ENCODE results near the gene IZUMO4. TPM values are rescaled to one million over a fixed set of nuclear protein-coding genes. Genes with fewer than 3 reads are reported as not detected.
A peak's percentile ranks its signal among the peaks of the same experiment; 100 is the strongest.

Gene IZUMO4
- total and polyA plus RNA-seq, 9 donors, result 1.8 to 31.7 (median 10.7) TPM

DNA sequence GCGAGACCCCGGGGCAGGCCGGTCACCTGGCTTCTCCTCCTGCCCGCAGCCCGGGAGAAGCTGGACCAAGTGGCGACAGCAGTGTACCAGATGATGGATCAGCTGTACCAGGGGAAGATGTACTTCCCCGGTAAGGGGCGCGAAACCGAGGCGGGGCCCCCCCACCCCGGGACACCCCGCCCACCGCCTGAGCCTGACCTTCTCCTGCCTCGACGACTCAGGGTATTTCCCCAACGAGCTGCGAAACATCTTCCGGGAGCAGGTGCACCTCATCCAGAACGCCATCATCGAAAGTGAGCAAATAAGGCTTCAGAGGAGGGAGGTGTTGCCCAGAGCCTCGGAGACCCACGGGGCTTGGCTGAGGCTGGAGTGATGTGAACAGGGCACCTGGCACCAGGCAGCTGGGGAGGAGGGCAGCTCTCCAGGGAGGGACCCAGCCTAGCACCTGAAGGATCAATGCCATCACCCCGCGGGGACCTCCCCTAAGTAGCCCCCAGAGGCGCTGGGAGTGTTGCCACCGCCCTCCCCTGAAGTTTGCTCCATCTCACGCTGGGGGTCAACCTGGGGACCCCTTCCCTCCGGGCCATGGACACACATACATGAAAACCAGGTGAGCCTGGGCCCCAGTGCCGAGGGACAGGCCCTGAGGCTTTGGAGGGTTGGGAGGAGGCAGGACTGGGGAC lies 629 bp downstream of the IZUMO4 start:
- DNase-seq, result peak; percentile 47 to 70 (median 67)
- no peak for TF ChIP-seq POLR2A (IDR thresholded peaks at IDR 0.05)
- Histone ChIP-seq H3K27ac (peak overlapping the region; percentile 52 to 68), H3K4me3 (peak overlapping the region; percentile 37), H3K27me3 (no peaks in the 10 kb centered on the region), H3K36me3 (no peaks in the 10 kb centered on the region), H3K9me3 (no peaks in the 10 kb centered on the region), H3K4me1 (ENCODE audit: insufficient read depth) (peaks cover 19% of the 10 kb centered on the region)
- intact Hi-C loops (cut with DNase I), result loop anchor here in 1 of 4 donors (5.0 kb wide), 1 partner anchor 55 kb away; the partner anchor contains the start of gene AP3D1
- WGBS, 3 donors, result 16 to 24% (median 23%) methylated on average over 19 to 30 of the region's 30 CpGs

DNA sequence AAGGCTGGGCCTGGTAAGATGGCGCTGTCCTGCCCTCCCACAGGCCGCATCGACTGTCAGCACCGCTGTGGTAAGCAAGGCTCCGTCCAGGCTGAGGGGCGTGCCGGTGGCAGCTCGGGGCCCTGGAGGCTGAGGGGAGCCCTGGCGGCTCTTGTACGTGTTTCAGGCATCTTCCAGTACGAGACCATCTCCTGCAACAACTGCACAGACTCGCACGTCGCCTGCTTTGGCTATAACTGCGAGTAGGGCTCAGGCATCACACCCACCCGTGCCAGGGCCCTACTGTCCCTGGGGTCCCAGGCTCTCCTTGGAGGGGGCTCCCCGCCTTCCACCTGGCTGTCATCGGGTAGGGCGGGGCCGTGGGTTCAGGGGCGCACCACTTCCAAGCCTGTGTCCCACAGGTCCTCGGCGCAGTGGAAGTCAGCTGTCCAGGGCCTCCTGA lies 1.2 kb downstream of the IZUMO4 start:
- Histone ChIP-seq H3K9me3 (no peaks in the 10 kb centered on the region), H3K27me3 (no peaks in the 10 kb centered on the region), H3K4me3 (no peak overlapping the region), H3K4me1 (ENCODE audit: insufficient read depth) (peaks cover 19% of the 10 kb centered on the region), H3K27ac (no peak overlapping the region), H3K36me3 (no peaks in the 10 kb centered on the region)
- TF ChIP-seq EP300 (IDR thresholded peaks at IDR 0.05), result no peak
- WGBS, 3 donors, result 73 to 89% (median 79%) methylated on average over 23 of the region's 23 CpGs
- peak in 3 of 5 donors; percentile 39 to 59 (median 53) for DNase-seq
- intact Hi-C loops (cut with DNase I), result loop anchor here in 1 of 4 donors (5.0 kb wide), 1 partner anchor 54 kb away; the partner anchor contains the start of gene AP3D1

DNA sequence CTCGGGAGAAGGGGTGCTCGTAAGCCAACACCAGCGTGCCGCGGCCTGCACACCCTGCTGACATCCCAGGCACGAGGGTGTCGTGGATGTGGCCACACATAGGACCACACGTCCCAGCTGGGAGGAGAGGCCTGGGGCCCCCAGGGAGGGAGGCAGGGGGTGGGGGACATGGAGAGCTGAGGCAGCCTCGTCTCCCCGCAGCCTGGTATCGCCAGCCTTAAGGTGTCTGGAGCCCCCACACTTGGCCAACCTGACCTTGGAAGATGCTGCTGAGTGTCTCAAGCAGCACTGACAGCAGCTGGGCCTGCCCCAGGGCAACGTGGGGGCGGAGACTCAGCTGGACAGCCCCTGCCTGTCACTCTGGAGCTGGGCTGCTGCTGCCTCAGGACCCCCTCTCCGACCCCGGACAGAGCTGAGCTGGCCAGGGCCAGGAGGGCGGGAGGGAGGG lies 2.4 kb downstream of the IZUMO4 start:
- WGBS, 3 donors, result 55 to 66% (median 55%) methylated on average over 15 to 16 of the region's 16 CpGs
- no peak for DNase-seq
- TF ChIP-seq EP300 (IDR thresholded peaks at IDR 0.05), result no peak
- TF ChIP-seq POLR2A (IDR thresholded peaks at IDR 0.05), result no peak
- TF ChIP-seq, protein P1, sequence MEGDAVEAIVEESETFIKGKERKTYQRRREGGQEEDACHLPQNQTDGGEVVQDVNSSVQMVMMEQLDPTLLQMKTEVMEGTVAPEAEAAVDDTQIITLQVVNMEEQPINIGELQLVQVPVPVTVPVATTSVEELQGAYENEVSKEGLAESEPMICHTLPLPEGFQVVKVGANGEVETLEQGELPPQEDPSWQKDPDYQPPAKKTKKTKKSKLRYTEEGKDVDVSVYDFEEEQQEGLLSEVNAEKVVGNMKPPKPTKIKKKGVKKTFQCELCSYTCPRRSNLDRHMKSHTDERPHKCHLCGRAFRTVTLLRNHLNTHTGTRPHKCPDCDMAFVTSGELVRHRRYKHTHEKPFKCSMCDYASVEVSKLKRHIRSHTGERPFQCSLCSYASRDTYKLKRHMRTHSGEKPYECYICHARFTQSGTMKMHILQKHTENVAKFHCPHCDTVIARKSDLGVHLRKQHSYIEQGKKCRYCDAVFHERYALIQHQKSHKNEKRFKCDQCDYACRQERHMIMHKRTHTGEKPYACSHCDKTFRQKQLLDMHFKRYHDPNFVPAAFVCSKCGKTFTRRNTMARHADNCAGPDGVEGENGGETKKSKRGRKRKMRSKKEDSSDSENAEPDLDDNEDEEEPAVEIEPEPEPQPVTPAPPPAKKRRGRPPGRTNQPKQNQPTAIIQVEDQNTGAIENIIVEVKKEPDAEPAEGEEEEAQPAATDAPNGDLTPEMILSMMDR (IDR thresholded peaks at IDR 0.05), result no peak
- H3K4me1 ChIP-seq (ENCODE audit: insufficient read depth), result peaks cover 19% of the 10 kb centered on the region
- no peak overlapping the region for H3K4me3 ChIP-seq
- H3K9me3 ChIP-seq, result no peaks in the 10 kb centered on the region
- no peak overlapping the region for H3K27ac ChIP-seq
- no peaks in the 10 kb centered on the region for H3K27me3 ChIP-seq
- no peaks in the 10 kb centered on the region for H3K36me3 ChIP-seq
- intact Hi-C loops (cut with DNase I), result loop anchor here in 1 of 4 donors (5.0 kb wide), 1 partner anchor 53 kb away; the partner anchor contains the start of gene AP3D1

DNA sequence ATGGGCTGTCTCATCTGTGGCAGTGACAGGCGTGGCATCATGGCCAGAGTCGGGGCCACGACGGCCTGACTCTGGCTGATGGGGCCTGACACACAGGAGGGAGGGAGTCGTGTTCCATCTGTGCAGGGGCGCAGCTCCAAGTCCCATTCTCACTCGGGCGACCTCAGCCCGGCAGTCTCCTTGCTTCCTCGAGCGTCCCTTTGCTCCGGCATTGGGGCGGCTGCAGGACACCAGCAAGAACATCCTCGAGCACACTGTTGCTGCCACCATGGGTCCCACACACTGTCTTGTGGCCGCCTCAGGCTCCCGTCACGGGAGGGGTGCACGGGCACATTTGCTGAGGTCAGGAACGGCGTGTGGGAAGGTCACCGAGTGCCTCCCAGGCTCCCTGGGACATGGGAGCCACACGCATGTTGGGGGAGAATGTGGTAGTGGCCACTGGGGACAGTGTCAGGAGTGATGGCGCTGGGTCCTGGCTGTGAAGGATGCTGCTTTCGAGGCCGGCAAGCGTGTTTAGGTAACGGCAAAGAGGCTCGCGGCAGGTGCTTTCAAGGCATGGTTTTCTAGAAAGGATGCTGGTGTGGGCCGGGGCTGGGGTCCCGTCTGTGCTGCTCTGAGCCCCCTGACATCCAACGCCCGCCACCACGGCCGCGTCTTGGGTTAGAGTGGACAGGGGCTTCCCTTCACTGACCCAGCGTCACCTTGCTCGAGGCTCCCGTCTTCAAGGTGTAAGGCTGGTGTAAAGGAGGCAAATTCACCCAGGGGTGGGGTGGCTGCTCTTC lies 3.4 kb downstream of the IZUMO4 start:
- H3K9me3 ChIP-seq, result no peaks in the 10 kb centered on the region
- no peaks in the 10 kb centered on the region for H3K36me3 ChIP-seq
- TF ChIP-seq EP300 (IDR thresholded peaks at IDR 0.05) (no peak), POLR2A (IDR thresholded peaks at IDR 0.05) (no peak)
- TF ChIP-seq, protein P1 (IDR thresholded peaks at IDR 0.05), result no peak
- H3K4me3 ChIP-seq, result no peak overlapping the region
- peaks cover 10% of the 10 kb centered on the region for H3K4me1 ChIP-seq (ENCODE audit: insufficient read depth)
- WGBS, 3 donors, result 82 to 86% (median 84%) methylated on average over 36 to 39 of the region's 39 CpGs
- no peak overlapping the region for H3K27ac ChIP-seq
- no peak for DNase-seq
- no peaks in the 10 kb centered on the region for H3K27me3 ChIP-seq
- intact Hi-C loops (cut with DNase I), result loop anchor here in 1 of 4 donors (5.0 kb wide), 1 partner anchor 52 kb away; the partner anchor contains the start of gene AP3D1

DNA sequence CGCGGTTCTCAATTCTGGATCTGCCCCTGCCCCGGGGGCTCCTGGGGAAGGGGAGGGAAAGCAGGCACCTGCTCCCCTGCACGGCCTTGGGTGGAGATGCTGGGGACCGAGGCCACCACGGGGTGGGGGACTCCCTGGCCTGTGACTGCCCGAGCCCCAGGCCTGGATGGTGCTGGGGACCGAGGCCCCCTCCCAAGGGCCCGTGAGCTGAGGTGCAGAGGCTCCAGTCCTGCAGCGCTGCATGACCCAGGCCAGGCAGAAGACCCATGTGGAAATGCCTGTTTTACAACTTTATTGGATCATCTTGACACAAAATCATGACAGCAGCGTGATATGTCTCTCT lies 4.0 kb downstream of the IZUMO4 start:
- H3K27ac ChIP-seq, result no peak overlapping the region
- no peak overlapping the region for H3K4me3 ChIP-seq
- TF ChIP-seq EP300 (IDR thresholded peaks at IDR 0.05) (no peak), POLR2A (IDR thresholded peaks at IDR 0.05) (no peak)
- TF ChIP-seq, protein P1 (IDR thresholded peaks at IDR 0.05), result no peak
- intact Hi-C loops (cut with DNase I), result no loop called here
- peaks cover 9% of the 10 kb centered on the region for H3K4me1 ChIP-seq (ENCODE audit: insufficient read depth)
- no peak for DNase-seq
- no peaks in the 10 kb centered on the region for H3K27me3 ChIP-seq
- 86 to 89% (median 87%) methylated on average over 11 of the region's 11 CpGs for WGBS, 3 donors
- no peaks in the 10 kb centered on the region for H3K36me3 ChIP-seq
- H3K9me3 ChIP-seq, result no peaks in the 10 kb centered on the region
